Mammary epithelial cell (primary cell): ENCODE data around the gene GABRR3.

Source experiments
- EZH2 ChIP-seq: IDR thresholded peaks from 2 replicates; pipeline ENCODE4 v1.6.1; 2012; ENCODE audit warnings: low read length, inconsistent platforms, borderline replicate concordance
- TF ChIP-seq, protein P1 (sequence below), 2 donors: IDR thresholded peaks in 1 of 2; conservative IDR thresholded peaks in 1 of 2; 2 replicates each; pipeline ENCODE4 v1.5.1; 2011 to 2012; ENCODE audit warnings: inconsistent platforms in 2 of 2, low read length in 2 of 2, mild to moderate bottlenecking in 2 of 2, control low read depth in 1 of 2, low read depth in 1 of 2; ENCODE audit not compliant: insufficient read depth in 1 of 2; ENCODE audit errors: extremely low read depth in 1 of 2

DNA sequence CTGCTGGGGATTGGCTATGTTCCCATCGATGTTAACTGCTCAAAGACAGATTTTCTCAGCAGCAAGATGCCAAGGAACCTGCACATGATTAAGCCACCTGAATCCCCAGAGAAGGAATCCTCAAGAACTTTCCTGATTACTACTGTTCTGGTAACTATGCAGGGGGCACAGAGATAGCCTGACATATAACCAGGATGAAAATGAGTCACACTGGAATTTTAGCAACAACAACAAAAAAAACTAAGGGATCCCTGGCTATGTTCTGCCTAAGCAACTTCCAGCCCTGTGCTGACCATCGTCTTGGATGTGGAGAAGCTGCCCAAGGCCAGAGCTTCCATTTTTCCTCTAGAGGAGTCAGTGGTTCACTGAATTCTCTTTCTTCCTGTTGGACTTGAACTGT is 76.7 kb downstream of the GABRR3 start:
- TF ChIP-seq, protein P1, sequence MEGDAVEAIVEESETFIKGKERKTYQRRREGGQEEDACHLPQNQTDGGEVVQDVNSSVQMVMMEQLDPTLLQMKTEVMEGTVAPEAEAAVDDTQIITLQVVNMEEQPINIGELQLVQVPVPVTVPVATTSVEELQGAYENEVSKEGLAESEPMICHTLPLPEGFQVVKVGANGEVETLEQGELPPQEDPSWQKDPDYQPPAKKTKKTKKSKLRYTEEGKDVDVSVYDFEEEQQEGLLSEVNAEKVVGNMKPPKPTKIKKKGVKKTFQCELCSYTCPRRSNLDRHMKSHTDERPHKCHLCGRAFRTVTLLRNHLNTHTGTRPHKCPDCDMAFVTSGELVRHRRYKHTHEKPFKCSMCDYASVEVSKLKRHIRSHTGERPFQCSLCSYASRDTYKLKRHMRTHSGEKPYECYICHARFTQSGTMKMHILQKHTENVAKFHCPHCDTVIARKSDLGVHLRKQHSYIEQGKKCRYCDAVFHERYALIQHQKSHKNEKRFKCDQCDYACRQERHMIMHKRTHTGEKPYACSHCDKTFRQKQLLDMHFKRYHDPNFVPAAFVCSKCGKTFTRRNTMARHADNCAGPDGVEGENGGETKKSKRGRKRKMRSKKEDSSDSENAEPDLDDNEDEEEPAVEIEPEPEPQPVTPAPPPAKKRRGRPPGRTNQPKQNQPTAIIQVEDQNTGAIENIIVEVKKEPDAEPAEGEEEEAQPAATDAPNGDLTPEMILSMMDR (conservative IDR thresholded peaks at IDR 0.05 in 1 of 2, IDR thresholded peaks at IDR 0.05 in 1 of 2; ENCODE audit: extremely low read depth in 1 of 2, insufficient read depth in 1 of 2, low read depth in 1 of 2, low read length in 2 of 2) = no peak
- TF ChIP-seq EZH2 = no peak
